H9 (cell line): ENCODE results near the gene BMPER. TPM values are rescaled to one million over a fixed set of nuclear protein-coding genes. Genes with fewer than 3 reads are reported as not detected.

Source experiments
- DNase-seq: peaks from one replicate; pipeline ENCODE4 v3.0.0-alpha.2; 2017
- H2AFZ ChIP-seq: one replicate; pipeline ENCODE4 v1.6.1; 2013; ENCODE audit warnings: mild to moderate bottlenecking, low read length, control low read depth, moderate library complexity
- H2AK5ac ChIP-seq: 2 replicates; pipeline ENCODE4 v1.6.1; 2013; ENCODE audit warnings: low read length, control low read depth, mixed read lengths; ENCODE audit not compliant: insufficient read length
- H2BK120ac ChIP-seq: one replicate; pipeline ENCODE4 v1.6.1; 2013; ENCODE audit warnings: low read depth, mild to moderate bottlenecking, low read length, control low read depth, inconsistent platforms; ENCODE audit not compliant: poor library complexity, severe bottlenecking
- H2BK12ac ChIP-seq: 2 replicates; pipeline ENCODE4 v1.6.1; 2013; ENCODE audit warnings: low read length, control low read depth, mixed read lengths, low read depth; ENCODE audit not compliant: insufficient read length
- H2BK15ac ChIP-seq: 2 replicates; pipeline ENCODE4 v1.6.1; 2013; ENCODE audit warnings: low read depth, low read length, control low read depth
- H2BK20ac ChIP-seq: one replicate; pipeline ENCODE4 v1.6.1; 2013; ENCODE audit warnings: low read depth, mild to moderate bottlenecking, low read length, control low read depth, inconsistent platforms; ENCODE audit not compliant: poor library complexity, severe bottlenecking
- H2BK5ac ChIP-seq: 2 replicates; pipeline ENCODE4 v1.6.1; 2013; ENCODE audit warnings: low read length, control low read depth, mixed read lengths; ENCODE audit not compliant: insufficient read length
- H3K14ac ChIP-seq: 2 replicates; pipeline ENCODE4 v1.6.1; 2013; ENCODE audit warnings: low read length, control low read depth; ENCODE audit not compliant: insufficient read depth
- H3K18ac ChIP-seq: 2 replicates; pipeline ENCODE4 v1.6.1; 2013; ENCODE audit warnings: low read depth, mild to moderate bottlenecking, mixed read lengths, low read length, control low read depth; ENCODE audit not compliant: insufficient read length
- H3K23ac ChIP-seq: 2 replicates; pipeline ENCODE4 v1.6.1; 2013; ENCODE audit warnings: low read length, control low read depth, mixed read lengths, low read depth; ENCODE audit not compliant: insufficient read length
- H3K23me2 ChIP-seq: 2 replicates; pipeline ENCODE4 v1.6.1; 2013; ENCODE audit warnings: low read depth, mild to moderate bottlenecking, mixed read lengths, low read length, control low read depth; ENCODE audit not compliant: insufficient read length, poor library complexity, severe bottlenecking
- H3K27ac ChIP-seq: 2 replicates; pipeline ENCODE4 v1.5.1; 2013; ENCODE audit warnings: low read length, control low read depth, mixed read lengths, low read depth; ENCODE audit not compliant: insufficient read length
- H3K27me3 ChIP-seq: 2 replicates; pipeline ENCODE4 v1.6.1; 2013; ENCODE audit warnings: low read length, control low read depth, inconsistent platforms; ENCODE audit not compliant: insufficient read depth
- H3K4ac ChIP-seq: 2 replicates; pipeline ENCODE4 v1.6.1; 2013; ENCODE audit warnings: low read depth, mild to moderate bottlenecking, control low read depth, inconsistent platforms, low read length, moderate library complexity
- H3K4me1 ChIP-seq: 2 replicates; pipeline ENCODE4 v1.6.1; 2013; ENCODE audit warnings: low read length, control low read depth, inconsistent platforms; ENCODE audit not compliant: insufficient read depth
- H3K4me2 ChIP-seq: 2 replicates; pipeline ENCODE4 v1.6.1; 2013; ENCODE audit warnings: low read length, control low read depth, mixed read lengths; ENCODE audit not compliant: insufficient read length, insufficient read depth
- H3K56ac ChIP-seq: 2 replicates; pipeline ENCODE4 v1.6.1; 2013; ENCODE audit warnings: low read depth, mild to moderate bottlenecking, mixed read lengths, low read length, control low read depth; ENCODE audit not compliant: insufficient read length
- H3K79me1 ChIP-seq: 2 replicates; pipeline ENCODE4 v1.6.1; 2013; ENCODE audit warnings: low read depth, mild to moderate bottlenecking, moderate library complexity, low read length, control low read depth, inconsistent platforms; ENCODE audit not compliant: insufficient read depth, poor library complexity, severe bottlenecking
- H3K79me2 ChIP-seq: 2 replicates; pipeline ENCODE4 v1.6.1; 2013; ENCODE audit warnings: low read length, control low read depth, inconsistent platforms; ENCODE audit not compliant: insufficient read depth
- H3K9ac ChIP-seq: 2 replicates; pipeline ENCODE4 v1.6.1; 2013; ENCODE audit warnings: low read length, control low read depth, mixed read lengths; ENCODE audit not compliant: insufficient read length; ENCODE audit errors: extremely low read depth
- H3K9me3 ChIP-seq: one replicate; pipeline ENCODE4 v1.6.1; 2013; ENCODE audit warnings: low read depth, low read length, inconsistent platforms; ENCODE audit not compliant: control insufficient read depth
- H3T11ph ChIP-seq: one replicate; pipeline ENCODE4 v1.6.1; 2013; ENCODE audit warnings: mild to moderate bottlenecking, low read length, control low read depth, inconsistent platforms
- H4K20me1 ChIP-seq: one replicate; pipeline ENCODE4 v1.6.1; 2013; ENCODE audit not compliant: control insufficient read depth, insufficient read length, insufficient read depth
- H4K5ac ChIP-seq: 2 replicates; pipeline ENCODE4 v1.6.1; 2013; ENCODE audit warnings: low read depth, mild to moderate bottlenecking, mixed read lengths, low read length, control low read depth; ENCODE audit not compliant: insufficient read length
- H4K8ac ChIP-seq: replicated peaks from 2 replicates; pipeline ENCODE4 v1.6.1; 2013; ENCODE audit warnings: low read length, control low read depth, mixed read lengths, low read depth; ENCODE audit not compliant: insufficient read length
- H4K91ac ChIP-seq: 2 replicates; pipeline ENCODE4 v1.6.1; 2013; ENCODE audit warnings: low read depth, mild to moderate bottlenecking, moderate library complexity, mixed read lengths, low read length, control low read depth; ENCODE audit not compliant: insufficient read length
- H3K27ac Mint-ChIP-seq, 3 experiments: 2 replicates in 2 of 3; 3 replicates in 1 of 3; pipeline ENCODE4 v1.8.0; 2020 to 2021; ENCODE audit warnings: mixed read lengths in 3 of 3, mild to moderate bottlenecking in 1 of 3, moderate library complexity in 1 of 3
- H3K27me3 Mint-ChIP-seq: 2 replicates; pipeline ENCODE4 v1.8.0; 2021; ENCODE audit warnings: low read depth, mild to moderate bottlenecking, moderate library complexity, mixed read lengths
- H3K36me3 Mint-ChIP-seq, 3 experiments: 2 replicates in 2 of 3; 3 replicates in 1 of 3; pipeline ENCODE4 v1.8.0; 2020 to 2021; ENCODE audit warnings: low read depth in 3 of 3, mixed read lengths in 3 of 3; ENCODE audit not compliant: insufficient read depth in 1 of 3
- H3K4me1 Mint-ChIP-seq, 2 experiments: 2 replicates each; pipeline ENCODE4 v1.8.0; 2020; ENCODE audit warnings: mixed read lengths in 2 of 2
- H3K4me3 Mint-ChIP-seq, 2 experiments: 2 replicates in 1 of 2; 3 replicates in 1 of 2; pipeline ENCODE4 v1.8.0; 2020 to 2021; ENCODE audit warnings: mild to moderate bottlenecking in 2 of 2, mixed read lengths in 2 of 2, moderate library complexity in 1 of 2
- H3K9me3 Mint-ChIP-seq, 2 experiments: 2 replicates in 1 of 2; 3 replicates in 1 of 2; pipeline ENCODE4 v1.8.0; 2020; ENCODE audit warnings: mild to moderate bottlenecking in 2 of 2, mixed read lengths in 2 of 2, moderate library complexity in 1 of 2
- WGBS: extraction: QIAGEN DNeasy Blood & Tissue Kit; methylation state at CpG from one replicate; pipeline ENCODE4 v1.1.7; 2013; ENCODE audit warnings: missing lambda C conversion rate, low lambda C conversion rate, mixed read lengths; ENCODE audit not compliant: insufficient read length; ENCODE audit errors: extremely low coverage; 5-methylcytosine and 5-hydroxymethylcytosine counted together
- total RNA-seq: library from RNA; stranded (reverse); gene quantifications from 2 replicates; pipeline ENCODE4 v1.2.1, GENCODE V29; 2021
- TF ChIP-seq, protein P1 (sequence below): fragments of 200-600 bp; sonication (generic); conservative IDR thresholded peaks from 3 replicates; pipeline ENCODE4 v1.8.0; 2021; ENCODE audit warnings: antibody characterized with exemption, mild to moderate bottlenecking

Gene BMPER
- total RNA-seq, 1 experiment from 2014 or later: 0.20 TPM

DNA sequence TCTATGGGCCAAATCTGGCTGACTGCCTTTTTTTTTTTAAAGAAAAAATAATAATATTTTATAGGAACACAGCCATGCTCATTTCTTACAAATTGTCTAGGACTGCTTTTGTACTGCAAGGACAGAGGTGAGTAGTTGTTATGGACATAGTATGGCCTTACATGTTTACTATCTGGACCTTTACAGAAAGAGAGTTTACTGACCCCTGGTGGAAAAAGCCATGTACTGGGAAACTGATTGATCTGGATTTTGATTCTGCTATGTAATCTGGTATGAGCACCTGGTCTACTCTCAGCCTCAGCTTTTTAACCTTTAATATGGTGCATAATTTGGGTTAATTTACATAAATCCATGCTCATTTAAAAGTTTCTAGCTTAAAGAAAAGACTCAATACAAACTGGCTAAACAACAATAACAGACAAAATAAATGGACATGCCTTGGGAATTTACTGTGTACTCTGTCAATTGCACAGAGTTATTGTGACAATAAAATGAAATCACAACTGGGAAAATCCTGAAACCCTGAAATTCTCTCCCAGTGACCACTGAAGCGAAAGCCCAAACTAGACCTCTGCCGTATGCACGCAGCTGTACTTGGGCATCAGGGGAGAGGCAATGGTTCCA lies 260.7 kb downstream of the BMPER start:
- Histone ChIP-seq H3K79me1 (no peaks in the 10 kb centered on the region), H3K4me2 (no peak overlapping the region), H3K79me2 (no peaks in the 10 kb centered on the region), H3K9ac (no peak overlapping the region), H2AFZ (no peak overlapping the region), H2BK120ac (no peak overlapping the region), H3K27me3 (no peaks in the 10 kb centered on the region), H4K8ac (no peak overlapping the region), H4K20me1 (no peaks in the 10 kb centered on the region), H3K27ac (no peak overlapping the region), H3K14ac (no peak overlapping the region), H3K4ac (no peak overlapping the region), H4K91ac (no peak overlapping the region), H2BK20ac (no peak overlapping the region), H3K23me2 (no peaks in the 10 kb centered on the region), H3K23ac (no peak overlapping the region), H3K4me1 (no peaks in the 10 kb centered on the region), H2BK12ac (no peak overlapping the region), H4K5ac (no peak overlapping the region), H3T11ph (no peak overlapping the region), H3K56ac (no peak overlapping the region), H2BK15ac (no peak overlapping the region), H3K18ac (no peak overlapping the region), H2BK5ac (no peak overlapping the region), H2AK5ac (no peak overlapping the region), H3K9me3 (no peaks in the 10 kb centered on the region)
- no CpG with 5 or more reads among the region's 3 CpGs for WGBS
- Mint-ChIP-seq H3K27ac (no peak overlapping the region), H3K4me3 (no peak overlapping the region), H3K9me3 (peaks cover 0 to 7% of the 10 kb centered on the region in 2 experiments; a peak in 3 of 5 replicates), H3K4me1 (peaks cover 0 to 2% of the 10 kb centered on the region in 2 experiments; a peak in 1 of 4 replicates), H3K36me3 (peaks cover 0 to 4% (median 0%) of the 10 kb centered on the region in 3 experiments; a peak in 2 of 7 replicates), H3K27me3 (no peaks in the 10 kb centered on the region)
- TF ChIP-seq, protein P1, sequence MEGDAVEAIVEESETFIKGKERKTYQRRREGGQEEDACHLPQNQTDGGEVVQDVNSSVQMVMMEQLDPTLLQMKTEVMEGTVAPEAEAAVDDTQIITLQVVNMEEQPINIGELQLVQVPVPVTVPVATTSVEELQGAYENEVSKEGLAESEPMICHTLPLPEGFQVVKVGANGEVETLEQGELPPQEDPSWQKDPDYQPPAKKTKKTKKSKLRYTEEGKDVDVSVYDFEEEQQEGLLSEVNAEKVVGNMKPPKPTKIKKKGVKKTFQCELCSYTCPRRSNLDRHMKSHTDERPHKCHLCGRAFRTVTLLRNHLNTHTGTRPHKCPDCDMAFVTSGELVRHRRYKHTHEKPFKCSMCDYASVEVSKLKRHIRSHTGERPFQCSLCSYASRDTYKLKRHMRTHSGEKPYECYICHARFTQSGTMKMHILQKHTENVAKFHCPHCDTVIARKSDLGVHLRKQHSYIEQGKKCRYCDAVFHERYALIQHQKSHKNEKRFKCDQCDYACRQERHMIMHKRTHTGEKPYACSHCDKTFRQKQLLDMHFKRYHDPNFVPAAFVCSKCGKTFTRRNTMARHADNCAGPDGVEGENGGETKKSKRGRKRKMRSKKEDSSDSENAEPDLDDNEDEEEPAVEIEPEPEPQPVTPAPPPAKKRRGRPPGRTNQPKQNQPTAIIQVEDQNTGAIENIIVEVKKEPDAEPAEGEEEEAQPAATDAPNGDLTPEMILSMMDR: peak; percentile 76
- DNase-seq: no peak
